HG03571 (cell line): ENCODE results near the gene USP53.
A peak's percentile ranks its signal among the peaks of the same experiment; 100 is the strongest.
"Not testable (repeated sequence)": the region's sequence is repeated elsewhere in the genome, so short reads cannot be mapped to it uniquely, and the experiment has no call there.

Experiments
- ATAC-seq: cut with Tn5 transposase; IDR thresholded peaks from one replicate; pipeline ENCODE4 v1.9.1; 2021; ENCODE audit not compliant: unreplicated experiment

USP53 gene

DNA sequence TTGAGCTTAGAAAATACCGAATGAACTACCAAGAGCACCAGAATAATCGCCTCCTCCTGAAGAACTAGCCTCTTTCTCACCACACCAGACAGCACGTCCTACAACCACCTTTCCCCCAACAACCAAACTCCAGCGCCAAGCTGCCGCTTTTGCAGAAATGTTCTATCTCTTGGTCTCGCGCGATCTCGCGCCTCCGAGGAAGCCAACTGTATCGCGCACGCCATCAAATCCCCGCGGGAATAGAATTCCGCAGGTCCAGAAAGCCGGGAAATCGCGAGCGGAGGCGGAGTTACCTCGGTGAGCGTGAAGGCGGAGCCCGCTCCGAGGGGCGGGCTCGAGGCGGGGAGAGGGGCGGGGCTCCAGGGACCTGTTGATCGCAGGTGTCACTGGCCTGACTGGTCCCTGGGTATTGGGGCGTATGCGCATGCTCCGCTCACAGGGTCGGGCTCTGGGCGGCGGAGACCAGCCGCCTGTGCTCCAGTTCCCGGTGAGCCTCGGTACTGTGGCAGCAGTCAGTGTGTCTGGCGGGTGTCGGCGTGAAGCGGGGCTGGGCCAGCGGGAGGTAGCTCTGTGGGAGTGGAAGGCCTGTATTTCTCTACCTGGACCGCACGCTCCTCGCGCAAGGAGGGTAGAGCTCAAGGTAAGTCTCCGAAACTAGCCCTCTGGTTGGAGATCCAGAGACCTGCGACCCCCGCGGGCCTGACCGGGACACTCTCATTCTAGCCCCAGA is at the start of gene USP53:
USP53 (plus strand) TSS at position 480 of the 730 bp plus-strand sequence. CDS start 27,047 bp downstream, outside the sequence.
- peak; percentile 90 for ATAC-seq

DNA sequence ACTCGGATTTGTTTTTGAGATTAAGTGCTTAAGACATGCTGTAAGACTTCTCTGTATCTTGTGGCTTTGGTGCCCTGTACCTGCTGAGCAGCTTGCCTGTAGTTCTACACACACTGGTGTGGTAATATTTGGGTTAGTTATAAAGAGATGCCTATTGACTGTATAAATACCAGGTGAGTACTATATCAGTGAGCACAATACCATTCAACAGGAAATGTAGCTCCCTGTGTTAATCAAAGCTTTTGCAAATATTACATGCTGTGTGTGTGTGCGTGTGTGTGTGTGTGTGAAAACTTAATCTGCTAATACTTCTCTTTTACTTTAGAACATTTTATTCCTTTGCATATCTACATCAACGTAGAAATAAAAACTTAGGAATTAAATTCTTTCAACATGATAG is 46.7 kb upstream of the USP53 start:
- ATAC-seq: no peak

DNA sequence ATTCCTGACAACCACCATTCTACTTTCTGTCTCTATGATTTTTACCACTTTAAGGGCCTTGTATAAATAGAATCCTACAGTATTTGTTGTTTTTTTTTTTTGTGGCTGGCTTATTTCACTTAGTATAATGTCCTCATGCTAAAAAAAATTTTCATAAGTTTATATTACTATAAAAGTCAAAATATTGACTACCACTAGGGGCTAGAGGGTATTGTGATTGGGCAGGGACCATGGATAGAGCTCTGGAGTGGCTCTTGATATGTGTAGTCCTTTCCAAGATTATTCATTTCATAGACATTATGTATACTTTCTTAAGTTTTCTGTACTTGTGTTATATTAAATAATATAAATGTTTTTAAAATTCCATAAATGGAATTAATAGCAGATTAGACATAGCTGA is 42.3 kb upstream of the USP53 start:
- ATAC-seq: no peak

DNA sequence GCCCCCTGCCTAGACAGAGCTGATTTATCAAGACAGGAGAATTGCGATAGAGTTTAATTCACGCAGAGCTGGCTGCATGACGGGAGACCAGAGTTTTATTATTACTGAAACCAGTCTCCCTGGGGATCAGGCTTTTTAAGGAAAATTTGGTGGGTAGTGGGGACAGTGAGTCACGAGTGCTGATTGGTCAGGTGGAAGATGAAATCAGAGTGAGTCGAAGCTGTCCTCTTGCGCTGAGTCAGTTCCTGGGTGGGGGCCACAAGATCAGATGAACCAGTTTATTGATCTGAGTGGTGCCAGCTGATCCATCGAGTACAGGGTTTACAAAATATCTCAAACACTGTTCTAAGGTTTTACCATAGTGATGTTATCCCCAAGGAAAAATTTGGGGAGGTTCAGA is 40.3 kb upstream of the USP53 start:
- ATAC-seq: no peak

DNA sequence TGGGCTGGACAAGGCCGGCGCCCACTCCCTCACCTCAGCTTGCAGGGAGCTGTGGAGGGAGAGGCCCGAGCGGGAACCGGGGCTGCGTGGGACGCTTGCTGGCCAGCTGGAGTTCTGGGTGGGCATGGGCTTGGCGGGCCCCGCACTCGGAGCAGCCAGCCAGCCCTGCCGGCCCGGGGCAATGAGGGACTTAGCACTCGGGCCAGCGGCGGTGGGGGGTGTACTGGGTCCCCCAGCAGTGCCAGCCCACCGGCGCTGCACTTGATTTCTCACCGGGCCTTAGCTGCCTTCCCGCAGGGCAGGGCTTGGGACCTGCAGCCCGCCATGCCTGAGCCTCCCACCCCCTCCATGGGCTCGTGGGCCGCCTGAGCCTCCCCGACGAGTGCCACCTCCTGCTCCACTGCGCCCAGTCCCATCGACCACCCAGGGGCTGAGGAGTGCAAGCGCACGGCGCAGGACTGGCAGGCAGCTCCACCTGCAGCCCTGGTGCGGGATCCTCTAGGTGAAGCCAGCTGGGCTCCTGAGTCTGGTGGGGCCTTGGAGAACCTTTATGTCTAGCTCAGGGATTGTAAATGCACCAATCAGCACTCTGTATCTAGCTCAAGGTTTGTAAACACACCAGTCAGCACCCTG is 38.7 kb upstream of the USP53 start:
- not testable (repeated sequence) for ATAC-seq

DNA sequence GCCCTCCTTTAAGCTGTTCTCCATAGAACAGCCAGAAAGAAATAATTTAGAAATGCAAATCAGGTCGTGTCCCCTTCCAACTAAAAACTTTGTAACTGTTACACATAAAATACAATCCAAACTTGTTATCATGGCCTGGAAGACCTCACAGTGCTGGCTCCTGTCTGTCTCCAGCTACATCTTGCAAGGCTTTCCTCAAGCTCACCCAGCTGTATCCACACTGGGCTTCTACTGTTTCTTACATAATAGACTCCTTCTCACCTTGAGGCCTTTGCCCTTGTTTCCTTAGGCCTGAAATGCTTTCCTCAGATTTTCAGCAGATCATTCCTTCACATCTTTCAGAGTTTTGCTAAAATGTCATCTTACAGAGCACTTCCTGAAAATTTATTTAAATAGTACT is 33.5 kb upstream of the USP53 start:
- no peak for ATAC-seq

DNA sequence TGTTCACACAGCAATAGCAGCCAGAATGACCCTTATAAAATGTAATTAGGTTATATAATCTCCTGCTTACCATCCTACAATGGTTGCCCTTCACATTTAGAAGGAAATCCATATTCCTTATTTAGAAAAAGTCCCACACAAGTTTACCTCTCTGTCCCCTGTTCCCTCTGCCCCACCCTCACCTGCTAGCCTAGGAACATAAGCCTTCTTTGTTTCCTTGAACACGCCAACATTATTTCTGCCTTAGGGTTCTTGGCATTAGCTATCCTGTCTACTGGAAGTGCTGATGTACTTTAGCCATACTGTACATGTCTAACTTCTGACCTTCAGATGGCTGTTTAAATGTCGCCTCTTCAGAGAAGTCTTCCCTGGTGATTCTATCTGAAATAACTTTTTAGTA is 28.4 kb upstream of the USP53 start:
- no peak for ATAC-seq

DNA sequence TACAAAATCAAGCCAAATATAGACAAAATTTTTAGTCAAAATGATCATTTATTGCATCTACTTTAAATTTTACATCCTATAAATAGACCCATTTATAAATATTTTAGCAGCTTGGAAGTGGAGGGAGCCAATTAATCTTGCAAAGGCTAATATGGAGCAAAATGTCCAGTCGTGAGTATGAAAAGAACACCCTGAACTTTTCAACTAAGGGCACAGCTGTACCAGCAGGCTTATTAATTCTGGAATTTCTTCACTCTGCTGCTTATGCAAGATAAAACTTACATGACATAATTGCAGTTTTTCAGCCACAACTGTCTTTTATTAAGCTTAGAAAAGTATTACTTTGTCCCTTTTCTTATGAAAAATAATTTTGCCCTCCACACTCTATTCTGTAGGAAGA is 22.9 kb upstream of the USP53 start:
- ATAC-seq: no peak

DNA sequence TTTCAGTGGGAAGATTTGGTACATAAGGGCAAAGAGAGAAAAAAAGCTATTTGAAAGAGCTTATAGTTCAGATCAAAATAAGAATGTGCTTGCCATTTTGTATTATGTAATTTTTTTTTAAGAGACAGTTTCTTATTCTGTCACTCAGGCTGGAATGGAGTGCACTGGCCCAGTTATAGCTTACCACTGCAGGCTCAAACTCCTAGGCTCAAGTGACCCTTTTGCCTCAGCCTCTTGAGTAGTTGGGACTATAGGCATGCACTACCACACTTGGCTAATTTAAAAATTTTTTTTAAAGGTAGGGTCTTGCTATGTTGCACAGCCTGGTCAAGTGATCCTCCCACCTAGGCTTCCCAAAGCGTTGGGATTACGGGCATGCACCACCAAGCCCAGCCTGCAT is 22.2 kb upstream of the USP53 start:
- ATAC-seq: no peak

DNA sequence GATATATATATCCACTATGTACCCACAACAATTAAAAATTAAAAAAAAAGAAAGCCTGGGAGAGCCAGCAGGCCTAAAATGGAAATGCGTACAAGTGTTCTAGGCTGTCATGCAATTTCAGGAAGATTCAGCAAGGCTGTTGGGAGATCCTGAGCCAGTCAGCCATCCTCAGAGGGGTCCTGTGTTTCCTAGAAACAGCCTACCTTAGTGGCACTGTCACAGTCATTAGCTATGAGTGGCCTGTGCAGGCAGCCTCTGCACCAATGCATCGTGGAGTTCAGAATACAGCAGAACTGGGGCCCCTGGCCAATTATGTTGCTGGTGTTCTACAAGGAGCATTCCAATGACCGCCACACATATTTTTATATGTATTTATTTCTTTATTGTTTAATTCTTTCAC is 21.0 kb upstream of the USP53 start:
- no peak for ATAC-seq

DNA sequence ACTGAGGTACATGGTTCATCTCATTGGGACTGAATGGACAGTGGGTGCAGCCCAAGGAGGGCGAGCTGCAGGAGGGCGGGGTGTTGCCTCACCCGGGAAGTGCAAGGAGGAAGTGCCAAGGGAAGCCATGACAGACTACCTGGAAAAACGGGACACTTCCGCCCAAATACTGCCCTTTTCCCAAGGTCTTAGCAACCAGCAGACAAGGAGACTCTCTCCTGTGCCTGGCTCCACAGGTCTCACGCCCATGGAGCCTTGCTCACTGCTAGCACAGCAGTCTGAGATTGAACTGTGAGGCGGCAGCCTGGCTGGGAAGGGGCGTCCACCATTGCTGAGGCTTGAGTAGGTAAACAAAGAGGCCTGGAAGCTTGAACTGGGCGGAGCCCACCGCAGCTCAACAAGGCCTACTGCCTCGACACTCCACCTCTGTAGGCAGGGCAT is 14.7 kb upstream of the USP53 start:
- ATAC-seq: no peak

DNA sequence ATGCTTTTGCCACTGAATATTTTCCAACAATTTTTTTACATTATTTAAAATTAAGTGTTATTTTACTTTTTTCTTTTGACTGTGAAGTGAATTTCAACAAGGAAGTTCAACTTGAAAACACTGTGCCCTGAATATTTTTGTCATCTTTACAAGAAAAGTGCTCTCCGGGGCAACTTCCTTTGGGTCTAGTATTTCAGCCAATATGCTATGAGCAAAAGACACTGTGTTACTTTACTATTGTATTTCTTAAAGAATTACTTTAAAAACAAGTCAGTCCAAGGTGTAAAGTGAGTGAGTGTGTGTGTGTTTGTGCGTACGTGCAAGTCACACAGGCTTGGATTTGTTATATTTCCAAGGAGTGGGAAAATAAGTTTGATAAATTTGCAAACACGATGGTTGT is 7.6 kb upstream of the USP53 start:
- ATAC-seq: no peak

DNA sequence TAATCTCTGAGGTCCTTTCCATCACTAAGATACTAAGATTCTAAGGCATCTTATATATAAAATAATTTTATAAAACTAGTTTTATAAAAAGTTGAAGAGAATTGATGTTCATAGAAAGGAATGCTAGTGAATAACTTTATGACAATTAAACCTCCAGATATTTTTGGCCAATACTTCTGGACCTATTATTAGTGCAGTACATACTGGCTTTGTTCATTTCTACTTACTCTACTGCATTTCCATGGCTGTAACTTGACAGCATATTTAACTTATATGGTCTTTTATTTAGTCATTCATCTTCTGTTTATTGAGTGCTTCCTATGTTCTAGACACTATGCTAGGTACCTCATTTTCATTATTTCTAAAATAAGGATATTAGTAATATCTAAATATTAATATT is 6.8 kb upstream of the USP53 start:
- ATAC-seq: no peak

DNA sequence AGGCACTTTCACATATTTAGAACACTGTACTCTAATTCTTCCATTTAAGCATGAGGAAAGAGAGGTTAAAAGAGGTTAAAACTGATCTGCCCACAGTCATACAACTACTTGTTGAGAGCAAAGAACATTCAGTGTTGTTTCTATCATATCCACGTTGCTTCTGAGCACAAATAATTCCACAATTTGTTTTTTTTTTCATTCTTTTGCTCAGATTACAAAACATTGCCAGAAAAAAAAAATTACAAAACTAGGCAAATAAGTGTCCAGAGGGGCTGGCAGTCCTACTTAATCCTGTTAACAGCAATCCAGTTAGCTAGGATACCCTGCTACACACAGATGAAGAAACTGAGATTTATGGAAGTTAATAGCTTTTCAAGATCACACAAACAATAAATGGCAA is 6.3 kb upstream of the USP53 start:
- no peak for ATAC-seq

DNA sequence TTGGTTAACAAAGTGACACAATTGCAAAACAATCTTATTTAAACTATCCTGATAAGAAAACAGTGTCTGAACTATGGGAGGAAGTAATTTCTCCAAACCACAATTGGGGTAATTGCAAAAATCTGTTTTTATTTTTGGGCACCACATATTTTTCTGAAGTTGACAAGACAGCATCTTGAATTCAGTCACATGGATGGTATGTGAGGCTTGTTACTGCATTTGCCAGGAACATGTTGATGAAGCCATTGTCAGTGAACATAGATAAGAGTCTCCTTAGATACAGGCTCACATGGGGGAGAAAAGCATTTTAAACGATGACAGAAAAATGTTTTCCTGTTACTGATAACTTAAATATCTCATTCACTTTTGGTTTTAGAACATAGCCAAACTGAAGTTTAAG is 5.5 kb upstream of the USP53 start:
- ATAC-seq: no peak

DNA sequence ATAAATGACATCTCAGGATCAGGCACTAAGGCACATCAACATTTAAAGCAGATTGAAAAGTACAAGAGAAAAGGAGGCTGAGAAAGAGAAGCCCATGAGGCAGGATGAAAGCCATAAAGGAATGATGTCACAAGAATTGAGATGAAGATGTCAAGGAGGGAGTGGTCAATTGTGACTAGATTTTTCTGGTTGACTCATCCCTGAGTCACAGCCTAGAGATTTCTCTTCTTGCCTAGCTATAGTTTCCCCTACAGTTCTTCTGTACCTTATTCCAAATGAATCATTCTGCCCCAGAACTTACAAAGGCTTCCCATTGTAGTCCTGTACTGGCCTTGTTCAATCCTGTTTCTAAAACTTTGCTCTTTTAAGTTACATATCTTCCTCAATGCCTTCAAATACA is 3.4 kb upstream of the USP53 start:
- ATAC-seq: no peak

DNA sequence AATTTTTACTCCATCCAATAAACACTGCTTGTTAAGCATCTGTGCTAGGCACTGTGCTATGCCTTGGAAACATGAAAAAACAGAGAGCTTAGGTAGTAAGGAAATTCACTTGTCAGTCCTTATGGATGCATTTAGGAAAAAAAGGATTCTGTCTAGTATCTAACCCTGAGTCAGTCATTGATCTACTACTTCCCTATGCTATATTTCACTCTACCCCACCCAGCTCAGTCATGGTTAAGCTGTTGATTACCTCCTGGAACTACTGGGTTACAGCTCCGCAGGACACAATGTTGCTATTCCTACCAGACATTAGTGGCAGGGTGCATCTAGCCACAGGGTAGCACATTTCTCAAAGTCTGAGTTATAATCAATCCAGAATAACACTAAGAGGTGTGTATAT is 2.9 kb upstream of the USP53 start:
- no peak for ATAC-seq

DNA sequence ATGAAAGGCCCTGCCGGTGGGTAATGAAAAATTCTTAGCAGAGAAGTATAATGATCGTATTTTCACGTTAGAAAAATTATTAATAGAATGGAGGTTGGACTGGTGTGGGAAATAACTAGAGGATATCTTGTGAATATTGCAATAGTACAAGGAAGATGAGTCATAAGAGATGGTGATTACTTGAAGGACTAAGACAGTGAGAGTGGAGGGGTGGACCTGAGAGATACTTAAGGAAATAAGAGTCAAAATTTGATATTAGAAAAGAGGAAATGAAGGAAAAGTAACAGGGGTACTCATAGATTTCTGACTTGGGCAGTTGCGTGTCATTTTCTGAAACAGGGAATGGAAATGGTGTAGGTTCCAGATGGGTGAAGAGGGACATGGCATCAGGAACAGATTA is 1.7 kb upstream of the USP53 start:
- ATAC-seq: no peak

DNA sequence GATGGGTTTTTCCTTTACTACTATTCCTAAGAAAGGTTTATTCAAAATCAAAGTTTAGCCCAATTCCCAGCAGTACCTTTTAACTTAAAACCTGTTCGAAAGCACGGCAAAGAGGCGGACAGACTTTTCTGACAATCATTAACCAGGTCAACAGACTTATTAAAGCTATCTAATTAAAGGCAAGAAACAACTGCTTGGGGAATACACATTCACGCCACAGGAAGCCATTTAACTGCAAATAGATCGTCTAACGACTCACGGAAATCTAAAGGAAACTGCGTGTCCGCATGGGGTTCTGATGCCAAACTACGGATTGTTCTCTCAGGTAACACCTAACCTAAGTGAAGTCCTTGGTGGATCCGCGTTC is 663 bp upstream of the USP53 start:
- peak; percentile 13 for ATAC-seq

DNA sequence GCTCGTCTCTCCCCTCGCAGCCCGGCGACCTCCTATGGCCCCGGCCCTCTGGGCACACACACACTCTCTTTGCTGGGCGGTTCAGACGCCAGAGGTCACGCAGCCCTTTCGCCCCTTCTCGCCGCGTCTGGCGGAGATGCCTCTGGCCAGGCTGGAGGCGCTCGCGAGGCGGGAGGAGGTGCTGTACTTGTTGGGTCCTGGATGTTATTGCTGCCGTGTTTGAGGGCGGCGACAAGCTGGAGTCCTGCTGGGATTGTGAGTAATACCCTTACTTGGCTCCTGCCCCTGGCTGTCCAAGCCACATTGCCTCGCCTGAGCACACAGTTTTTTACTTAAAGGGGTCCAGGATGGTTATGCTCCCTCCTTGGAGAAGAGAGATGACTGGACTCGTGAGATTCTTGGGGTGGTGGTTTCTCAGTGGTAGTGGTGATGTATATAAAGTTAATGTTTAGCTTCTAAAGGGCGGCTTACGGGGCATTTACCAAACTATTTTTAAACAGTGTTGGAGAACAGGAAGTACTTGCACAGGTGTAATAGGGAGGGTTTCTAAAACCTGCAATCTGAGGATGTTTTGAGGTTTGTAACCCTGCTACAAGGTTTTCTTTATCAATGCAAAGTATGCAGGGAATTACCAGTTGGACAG is 572 bp downstream of the USP53 start:
- peak; percentile 56 for ATAC-seq

DNA sequence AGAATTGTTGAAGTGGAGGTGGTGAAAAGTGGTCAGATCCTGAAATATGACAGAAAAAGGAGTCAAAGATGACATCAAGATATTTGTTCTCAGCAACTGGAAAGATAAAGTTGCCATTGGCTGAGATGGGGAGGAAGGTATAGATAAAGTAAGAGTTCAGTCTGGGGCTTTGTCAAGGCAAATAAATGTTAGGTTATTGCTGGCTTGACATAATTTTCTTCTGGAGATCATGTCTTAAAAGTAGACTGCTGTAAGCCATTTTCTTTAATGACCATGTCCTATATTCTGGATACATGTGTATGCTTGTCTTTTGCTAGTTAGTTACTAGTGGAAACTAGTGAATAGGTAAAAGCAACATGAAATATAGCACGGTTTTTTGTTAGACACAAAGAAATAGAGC is 5.6 kb downstream of the USP53 start:
- ATAC-seq: no peak

DNA sequence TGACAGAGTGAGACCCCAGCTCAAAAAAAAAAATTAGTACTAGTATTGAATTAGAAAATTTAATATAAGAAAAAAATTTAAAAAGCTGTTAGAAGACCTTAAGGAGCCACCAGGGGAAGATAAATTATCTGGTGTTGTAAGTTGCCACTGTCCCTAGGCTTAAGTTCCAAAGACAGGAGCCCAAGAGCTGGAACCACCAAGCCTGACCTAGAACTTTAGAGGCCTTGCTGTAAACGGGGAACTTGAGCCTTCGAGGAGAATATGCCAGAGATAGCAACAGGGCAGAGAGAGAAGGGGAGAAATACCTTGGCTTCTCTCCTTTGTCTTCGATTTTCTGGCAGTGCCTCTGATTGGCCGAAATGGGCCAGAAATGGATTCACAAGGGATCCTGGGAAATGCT is 8.9 kb downstream of the USP53 start:
- ATAC-seq: no peak
